ENCODE measurements around the gene PSMB5.

Gene PSMB5

DNA sequence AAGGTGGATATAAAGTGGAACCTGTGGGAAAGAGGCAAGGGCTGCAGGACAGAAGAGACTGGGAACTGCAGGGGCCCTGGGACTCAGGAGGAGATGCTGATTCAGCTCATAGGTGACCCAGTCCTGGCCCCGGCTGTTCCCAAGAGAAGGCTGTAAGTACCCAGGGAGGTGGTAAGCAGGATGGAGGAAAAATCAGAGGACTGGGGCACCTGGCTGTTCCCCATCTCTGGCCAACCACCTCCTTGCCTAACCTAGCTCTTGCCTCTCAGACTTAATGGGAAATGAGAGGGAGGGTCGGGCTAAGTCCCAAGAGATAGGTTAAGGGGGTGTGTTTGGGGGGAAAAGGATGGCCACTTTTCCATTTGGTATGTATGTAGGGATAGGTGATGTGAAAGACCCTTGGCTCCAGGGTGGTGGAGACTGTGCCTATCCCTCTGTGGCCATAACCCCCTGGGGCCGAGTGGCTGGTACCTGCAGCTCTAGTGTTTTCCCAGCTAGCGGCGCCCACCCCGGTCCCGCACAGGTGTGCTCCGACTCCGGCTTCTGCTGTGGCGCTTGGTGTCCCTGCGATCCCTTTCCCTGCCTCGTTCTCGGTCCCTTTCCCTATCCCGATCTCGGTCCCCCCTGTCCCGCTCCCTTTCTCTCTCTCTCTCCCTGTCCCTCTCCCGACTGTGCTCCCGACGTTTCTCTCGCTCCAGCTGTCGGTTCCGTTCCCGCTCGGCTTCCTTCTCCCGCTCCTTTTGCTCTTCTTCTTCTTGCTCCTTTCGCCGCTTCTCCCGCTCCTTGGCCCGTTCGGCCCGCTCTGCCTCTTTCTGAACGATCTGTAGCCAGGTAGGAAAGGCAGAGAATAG is 24.2 kb upstream of the PSMB5 start:
- DNase-seq = no peak

DNA sequence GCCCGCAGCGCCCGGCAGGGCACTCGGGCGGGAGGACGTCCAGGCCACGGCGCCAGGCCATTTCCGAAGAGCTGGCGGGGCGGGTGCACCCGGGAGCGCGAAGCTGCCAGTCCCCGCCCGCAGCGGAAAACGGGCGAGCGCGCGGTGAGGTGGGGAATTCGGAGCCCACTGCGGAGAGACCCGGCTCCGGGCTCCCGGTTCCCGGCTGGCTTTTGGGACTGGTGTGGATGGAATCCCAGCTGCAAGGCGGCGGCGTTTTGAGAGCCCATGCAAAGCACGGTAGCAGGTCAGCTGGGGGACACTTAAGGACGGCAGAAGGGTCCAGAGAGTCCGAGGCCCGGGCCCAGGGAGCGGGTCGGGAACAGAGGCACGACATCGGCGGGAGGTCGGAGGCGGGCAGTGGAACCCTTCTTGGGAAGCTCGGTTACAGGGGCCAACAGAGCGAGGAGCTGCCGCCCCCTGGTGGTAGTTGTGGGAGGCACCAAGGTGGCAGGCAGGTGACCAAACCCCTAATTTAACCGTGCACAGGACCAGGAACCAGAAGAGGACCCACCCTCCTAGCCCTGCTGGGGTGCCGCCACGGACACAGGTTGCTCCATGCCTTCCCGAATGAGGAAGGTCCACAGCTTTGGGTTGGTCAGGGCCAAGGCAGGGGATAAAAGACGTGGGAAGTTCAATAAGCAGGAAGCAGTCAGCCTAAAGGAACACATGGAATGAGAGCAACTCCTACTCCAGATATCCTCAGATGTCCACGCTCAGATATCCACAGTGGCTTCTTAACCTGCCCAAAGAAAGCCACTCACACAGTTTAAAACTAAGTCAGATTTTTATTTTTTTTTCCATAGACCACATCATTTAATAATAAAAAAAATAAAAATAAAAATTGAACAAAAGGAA is 23.3 kb upstream of the PSMB5 start:
- no peak for DNase-seq

- no peak for DNase-seq
These were observed 22.5 kb upstream of the PSMB5 start, which contains the start of gene CDH24 for GRCh38 chr14:23056956-23057756. Gene CDH24, minus strand, starts transcription at chr14:23057520. Its CDS starts 1,787 bp downstream, at chr14:23055733.

DNA sequence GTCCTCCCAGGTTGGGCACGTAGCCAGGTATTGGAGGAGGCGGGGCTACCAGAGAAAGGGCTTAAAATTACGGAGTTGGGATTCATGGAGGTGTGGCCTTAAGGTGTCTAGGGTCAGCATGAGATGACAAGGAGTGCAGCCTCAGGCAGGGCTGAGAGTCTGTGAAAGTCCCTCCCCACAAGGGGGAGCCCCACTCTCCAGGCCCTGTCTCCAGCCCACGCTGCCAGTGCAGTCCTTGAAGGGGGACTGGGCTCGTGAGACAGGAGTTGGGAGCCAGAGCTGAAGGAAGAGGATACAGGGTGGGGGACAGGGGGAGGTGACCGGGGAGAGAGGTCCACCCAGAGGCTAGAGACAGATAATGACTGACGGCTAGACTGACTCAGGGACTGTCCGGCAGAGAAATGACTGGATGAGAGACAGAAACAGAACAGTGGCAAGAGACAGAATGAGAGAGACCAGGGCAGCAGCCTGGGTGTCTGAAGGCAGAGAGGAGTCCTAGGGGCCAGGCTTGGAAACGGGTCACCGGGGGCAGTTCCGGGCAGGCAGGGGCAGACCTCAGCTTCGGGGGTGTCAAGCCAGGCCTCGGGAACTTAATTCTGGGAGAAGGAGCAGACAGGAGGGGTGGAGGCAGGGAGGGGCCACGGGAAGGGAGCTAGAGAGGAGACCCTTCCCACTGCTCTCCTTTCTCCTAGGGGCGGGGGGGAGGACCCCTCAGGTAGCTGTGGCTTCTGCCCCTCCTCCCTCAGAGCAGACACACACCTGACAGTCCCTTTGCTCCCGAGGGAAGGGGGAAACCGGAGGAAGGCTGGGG is 21.6 kb upstream of the PSMB5 start:
- no peak for DNase-seq

DNA sequence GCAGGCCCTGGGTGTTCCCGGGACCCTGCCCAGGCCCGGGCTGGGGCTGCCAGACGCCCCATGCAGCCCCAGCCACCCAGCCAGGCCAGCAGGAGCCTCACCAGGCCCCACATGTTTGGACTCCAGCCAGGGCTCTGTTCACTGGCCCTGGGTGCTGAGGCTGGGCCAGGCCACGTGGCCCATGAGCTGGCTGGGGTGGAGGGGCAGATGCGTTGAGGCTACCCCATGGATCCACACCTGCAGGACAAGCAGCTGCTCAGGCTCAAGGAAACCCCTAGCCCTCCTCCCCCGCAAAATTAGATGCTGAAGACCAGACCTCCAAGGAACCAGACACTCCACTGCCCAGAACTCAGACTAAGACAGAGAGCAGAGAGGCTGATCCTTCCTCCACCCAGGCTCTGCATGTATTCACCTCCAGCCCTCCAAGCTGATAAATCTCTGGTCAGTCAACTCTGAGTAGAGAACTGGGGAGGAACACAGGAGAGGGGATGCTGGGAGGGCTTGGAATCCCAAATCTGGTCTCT is 21.0 kb upstream of the PSMB5 start:
- no peak for DNase-seq

- DNase-seq = no peak
These were observed 20.4 kb upstream of the PSMB5 start for GRCh38 chr14:23055147-23055550.

- DNase-seq = no peak
These were observed 19.5 kb upstream of the PSMB5 start for GRCh38 chr14:23054000-23054811.

DNA sequence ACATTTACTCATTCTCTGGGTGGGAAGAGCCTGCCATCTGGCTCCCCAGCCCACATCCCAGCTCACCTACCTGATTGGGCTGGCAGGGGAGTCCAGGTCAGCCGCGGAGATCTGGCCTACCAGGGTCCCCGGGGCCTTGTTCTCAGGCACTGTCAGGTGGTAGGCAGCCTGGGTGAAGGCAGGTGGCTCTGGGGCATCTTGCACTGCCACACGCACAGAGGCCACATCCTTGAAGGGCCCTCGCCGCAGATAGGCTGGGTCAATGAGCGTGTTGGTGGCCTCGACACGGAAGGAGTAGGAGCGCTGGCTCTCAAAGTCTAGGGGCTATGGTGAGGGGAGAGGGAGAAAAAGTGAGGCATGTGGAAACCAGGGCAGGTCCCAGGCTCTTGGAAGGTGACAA is 18.7 kb upstream of the PSMB5 start:
- no peak for DNase-seq

- DNase-seq = no peak
These were observed 18.0 kb upstream of the PSMB5 start for GRCh38 chr14:23052671-23053070.

DNA sequence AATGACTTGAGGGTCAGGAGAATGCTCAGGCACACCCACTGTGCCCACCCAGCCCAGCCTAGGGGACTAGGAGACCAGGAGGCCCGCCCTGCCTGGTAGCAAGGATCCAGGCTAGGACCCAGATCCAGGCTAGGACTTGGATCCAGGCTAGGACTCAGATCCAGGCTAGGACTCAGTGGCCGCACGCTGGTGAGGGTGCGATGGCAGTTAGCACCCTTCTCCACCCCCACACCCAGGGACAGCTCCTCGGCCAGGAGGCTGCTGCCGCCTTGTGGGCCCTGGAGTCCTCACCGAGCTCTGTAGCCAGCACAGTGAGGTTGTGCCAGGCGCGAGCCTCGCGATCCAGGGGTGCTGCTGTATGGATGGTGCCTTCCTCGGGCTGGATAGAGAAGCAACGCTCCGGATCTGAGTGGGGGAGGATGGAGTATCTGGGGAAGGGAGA is 17.5 kb upstream of the PSMB5 start:
- no peak for DNase-seq

GRCh38 chr14:23051141-23052057 is 16.7 kb upstream of the PSMB5 start:
- DNase-seq = no peak

GRCh38 chr14:23049011-23049410 is 14.3 kb upstream of the PSMB5 start:
- no peak for DNase-seq

DNA sequence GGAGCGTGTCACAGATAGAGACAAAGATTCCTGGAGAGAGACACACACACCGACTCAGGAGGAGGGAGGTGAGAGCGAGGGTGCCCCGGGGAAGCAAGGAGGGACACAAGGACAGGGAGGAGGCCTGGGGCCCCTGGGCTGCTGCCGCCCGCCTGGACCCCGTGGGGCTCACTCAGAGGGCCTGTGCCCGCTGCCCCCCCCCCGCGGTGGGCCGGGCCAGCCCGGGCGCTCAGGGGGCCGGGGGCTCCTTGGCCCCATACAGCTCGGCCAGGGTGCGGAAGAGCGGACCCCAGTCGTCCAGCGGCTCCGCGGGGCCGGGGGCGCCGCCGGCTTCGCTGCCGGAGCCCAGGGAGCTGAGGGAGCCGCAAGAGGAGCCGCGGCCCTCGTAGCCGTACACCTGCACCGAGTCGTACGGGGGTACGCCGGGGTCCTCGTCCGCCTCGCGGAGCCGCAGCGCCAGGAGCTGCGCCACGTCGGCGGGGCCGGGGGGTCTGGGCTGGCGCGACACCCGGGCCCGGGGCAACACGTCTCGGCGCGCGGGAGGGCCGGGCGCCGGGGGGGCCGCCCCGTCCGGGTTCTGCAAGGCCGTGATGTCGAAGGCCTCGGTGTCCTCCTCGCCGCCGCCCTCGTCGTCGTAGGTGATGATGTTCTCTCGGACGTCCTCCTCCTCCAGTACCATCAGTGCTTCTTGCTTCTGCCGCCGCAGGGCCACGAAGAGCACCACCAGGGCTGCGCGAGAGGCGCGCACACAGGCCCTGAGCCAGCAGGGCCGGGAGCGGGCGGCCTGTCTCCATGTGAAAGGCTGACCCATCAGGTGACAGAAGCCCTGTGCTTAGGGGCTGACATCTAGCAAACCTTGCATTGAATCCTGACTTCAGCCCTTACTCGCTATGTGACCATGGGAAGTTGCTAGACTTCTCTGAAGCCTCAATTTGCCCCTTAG is 13.3 kb upstream of the PSMB5 start:
- DNase-seq = no peak

DNA sequence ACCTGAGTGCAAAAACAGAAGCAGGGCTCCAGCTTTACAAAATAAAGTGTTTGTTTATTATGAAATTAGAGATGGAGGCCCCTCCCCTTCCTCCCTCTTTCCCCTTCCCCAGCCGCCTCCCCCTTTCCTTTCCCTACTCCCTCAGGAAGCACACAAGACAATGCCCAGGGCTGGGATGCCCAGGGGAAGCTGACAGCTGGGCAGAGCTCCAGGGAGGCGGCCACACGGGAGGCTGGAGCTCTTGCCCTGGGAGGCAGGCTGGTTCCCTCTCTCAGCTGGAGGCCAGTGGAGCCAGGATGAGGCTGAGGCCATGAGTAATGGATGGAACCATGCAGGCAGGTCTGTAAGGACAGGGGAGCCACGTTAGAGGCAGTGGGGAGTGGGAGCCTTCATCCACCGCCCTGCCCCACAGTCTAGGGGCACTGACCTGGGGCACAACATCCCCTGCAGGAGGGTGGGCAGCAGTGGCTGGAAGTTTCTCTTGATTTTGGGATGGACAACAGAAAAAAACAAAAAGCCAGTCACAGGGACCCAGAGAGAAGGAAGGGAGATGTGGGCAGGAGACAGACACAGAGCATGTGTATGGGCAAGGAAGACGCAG is 12.4 kb upstream of the PSMB5 start:
- DNase-seq = no peak

DNA sequence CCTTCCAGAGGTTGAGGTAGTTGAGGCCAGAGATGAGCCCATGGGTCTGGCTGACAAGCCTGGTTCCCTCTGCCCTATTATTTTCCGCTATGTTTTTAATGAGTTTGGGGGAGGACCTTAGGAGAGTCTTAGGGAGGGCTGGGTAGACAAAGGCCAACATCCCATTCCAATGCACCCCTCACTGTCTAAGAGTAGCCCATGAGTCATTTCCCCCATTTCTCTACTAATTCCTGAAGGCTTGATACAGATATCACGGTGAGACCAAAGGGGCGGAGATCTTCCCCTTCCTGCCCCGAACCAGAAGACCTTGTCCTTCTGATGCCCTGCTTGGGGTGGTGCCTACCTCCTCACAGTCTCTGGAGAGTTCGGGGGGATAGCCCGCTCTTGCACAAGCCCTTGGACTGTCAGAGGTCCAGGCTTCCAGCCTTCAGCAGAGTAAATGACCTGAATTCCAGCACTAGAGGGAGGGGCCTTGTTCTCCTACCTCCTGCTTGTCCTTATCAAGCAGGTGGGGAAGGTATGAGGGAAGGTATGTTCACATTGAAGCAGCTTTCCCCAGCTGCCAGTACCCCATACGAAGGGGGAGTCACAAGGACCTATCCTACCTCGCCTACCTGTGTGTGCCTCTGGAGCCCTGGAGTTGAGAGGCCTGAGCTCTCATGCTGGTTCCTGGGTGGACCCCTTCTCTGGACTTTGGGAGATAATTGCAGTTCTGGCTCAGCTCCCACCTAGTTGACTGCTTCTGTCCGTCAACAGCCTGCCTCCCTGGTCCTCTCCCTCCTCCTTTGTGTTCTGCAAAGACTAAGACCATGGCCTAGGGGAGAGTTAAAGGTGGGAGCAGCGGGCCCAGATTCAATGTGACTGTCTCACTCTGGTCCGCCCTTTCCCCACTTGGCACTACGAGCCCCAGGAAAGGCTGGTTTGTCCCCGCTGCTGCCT is 11.0 kb upstream of the PSMB5 start:
- no peak for DNase-seq

DNA sequence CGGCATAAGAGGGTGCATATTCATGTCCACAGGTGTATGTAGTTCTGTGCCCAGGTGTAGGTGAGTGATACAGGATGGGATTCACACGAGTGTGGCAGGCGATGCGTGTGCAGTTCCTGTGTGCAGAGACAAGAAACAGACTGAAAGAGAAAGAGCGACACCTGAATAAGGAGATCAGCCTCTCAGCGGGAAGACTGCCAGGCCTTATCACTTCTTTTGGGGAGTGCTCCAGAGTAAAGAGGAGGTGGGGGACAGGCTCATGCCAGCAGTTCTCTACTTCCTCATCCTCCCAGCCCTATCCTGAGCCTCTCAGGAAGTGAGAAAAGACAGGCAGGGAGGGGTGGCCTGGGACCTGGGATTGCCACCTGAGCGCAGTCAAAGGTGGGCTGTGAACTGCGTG is 10.1 kb upstream of the PSMB5 start:
- no peak for DNase-seq

GRCh38 chr14:23043754-23044153 is 9.1 kb upstream of the PSMB5 start:
- DNase-seq = no peak
